Measurements from ENCODE around the gene CHN1.

Gene CHN1

DNA sequence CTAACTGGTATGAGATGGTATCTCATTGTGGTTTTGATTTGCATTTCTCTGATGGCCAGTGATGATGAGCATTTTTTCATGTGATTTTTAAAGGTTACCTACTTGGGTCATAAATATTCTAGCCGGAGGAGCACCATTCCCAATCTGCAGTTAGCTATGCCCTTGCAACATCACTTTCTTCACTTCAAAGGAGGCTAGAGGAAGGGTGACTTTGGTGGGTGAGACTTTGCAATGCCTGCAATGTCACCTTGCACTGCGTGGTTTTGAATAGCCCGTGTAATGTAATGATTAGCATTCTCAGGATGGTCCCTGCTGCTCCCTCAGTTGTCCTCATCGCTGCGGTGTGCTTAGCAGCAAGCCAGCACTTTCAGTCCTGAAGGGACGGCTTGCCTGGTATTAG lies 184.8 kb downstream of the CHN1 start:
- no peak for DNase-seq

DNA sequence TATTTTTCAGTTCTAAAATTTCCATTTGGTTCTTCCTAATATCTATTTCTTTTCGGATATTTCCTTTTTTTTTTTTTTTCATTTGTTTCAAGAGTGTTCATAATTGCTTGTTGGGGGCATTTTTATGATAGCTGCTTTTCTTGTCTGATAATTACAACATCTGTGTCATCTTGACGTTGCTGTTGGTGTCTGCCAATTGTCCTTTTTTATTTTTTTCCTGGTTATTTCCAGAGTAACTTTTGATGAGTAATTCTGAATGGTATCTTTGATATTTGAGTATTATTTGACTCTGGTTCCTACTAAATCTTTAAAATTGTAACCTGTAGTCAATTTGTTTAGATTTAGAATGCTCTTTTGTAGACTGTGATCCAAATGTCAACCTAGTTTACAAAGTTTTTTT lies 189.7 kb downstream of the CHN1 start:
- DNase-seq = no peak

DNA sequence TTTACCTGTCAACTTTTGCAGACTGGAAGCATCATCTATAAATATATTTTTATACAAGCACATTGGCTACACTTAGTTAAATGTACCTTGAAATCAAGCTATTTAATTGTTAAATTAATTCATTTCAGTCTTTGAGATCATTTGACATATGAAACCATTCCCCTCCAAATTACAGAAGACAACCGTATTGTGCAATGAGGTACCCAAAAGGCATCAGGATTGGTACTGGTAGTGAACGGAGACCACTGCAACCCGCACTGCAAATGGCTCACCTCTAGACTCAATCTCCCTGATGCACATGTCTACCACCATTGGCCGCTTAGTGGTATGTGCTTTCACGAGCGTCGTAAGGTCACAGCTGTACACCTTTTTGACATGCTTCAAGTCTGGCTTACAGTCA lies 193.1 kb downstream of the CHN1 start:
- DNase-seq = no peak

DNA sequence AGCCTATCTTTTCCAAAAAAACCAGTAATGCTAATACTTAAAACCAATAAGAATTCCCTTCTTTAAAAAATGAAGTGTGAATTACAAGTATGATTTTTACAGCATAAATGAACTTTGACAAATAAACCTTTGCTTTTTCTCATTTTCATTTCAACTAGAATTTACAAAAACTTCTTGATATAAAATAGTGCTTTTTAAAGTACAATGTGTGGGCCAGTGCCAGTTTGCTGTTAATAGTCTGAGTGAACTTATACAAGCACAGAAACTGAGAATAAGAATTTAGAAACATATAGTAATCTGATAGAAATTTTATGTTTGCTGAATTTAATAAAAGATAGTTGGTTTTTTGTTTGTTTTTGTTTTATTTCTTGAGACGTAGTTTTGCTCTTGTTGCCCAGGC lies 197.2 kb downstream of the CHN1 start:
- DNase-seq = no peak

DNA sequence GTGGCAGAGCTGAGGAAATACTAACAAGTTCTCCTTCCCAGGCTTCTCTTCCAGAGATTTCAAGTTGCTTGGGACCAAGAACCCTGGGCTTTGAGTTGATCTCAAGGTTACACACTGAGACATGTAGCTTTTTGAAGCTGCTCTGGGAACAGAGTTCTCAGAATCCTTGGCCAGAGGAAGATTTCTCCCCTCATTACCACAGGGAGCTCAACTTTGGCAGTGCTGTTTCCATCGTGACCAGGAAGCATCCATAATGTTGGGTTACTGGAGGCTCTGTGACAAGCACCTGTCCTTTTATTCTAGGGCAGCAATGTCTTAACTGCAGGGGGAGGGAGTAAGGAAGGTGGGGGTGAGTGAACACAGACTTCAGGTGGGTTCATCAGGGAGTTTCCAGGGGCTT lies 199.4 kb downstream of the CHN1 start:
- no peak for DNase-seq

DNA sequence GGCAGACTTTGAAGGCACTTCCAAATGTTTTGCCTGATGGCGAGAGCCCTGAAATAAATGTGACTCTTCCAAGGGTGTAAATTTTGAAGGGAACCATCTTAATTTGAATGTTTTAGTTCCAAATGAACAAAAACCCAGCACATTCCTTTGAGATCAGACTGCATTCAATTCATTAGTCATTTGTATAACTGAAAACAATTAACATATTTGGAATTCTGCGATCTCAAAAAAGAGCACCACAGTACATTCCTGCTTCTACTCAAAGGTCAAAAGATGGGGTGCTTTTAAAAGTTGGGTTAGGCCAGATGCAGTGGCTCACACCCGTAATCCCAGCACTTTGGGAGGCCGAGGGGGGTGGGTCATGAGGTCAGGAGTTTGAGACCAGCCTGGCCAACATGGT lies 202.7 kb downstream of the CHN1 start:
- no peak for DNase-seq

DNA sequence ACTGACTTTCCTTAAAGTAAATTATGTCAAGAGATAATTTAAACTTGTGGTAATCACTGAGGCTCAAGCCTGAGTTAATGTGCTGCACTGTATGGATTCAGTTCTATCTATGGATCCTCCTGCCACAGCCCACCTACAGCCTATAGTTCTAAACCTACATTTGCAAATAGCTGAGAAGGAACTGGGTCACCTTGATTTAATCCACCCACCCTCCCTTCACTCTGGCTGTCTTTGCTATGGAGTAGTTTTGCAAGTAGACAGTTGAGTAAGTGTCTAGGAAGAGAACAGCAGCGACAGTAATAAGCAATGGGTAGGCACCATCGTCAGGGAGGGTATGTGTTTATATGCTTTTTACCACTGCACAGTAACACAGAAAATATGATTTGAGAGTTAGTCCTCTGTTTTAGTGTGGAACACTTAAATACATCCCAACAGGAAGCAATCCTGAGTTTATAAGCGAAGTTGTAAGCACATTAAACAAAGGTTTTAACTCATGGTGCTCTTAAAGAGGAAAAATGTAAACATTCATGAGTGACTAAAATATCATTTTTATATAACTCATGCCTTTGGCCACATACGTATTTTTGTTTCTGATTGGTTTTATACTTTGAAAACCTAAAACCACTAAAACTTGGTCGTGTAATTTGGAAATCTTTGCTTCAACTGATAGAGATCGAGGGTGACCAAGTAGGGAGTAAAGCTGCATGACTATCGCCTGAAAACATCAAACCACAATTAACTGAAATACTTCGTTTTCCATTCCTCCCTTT lies 204.6 kb downstream of the CHN1 start:
- no peak for DNase-seq

DNA sequence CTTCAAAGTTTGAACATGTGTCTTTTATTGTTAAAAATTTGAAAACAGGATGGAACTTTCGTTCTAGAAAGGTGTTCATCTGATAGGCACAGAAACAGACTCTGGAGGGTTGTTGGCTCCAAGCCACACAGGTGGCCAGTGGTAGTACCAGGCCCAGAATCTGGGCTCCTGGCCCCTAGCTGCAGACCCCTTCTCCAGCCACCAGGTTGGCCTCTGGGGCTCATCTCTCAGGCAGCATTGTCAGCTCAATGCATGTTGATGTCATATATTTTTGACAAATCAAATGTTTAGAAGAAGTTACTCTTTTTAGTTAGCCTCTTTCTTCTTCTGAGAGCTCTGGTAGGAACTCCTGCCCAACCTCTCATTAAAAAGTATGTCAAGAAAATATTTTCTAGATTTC lies 206.4 kb downstream of the CHN1 start:
- no peak for DNase-seq

DNA sequence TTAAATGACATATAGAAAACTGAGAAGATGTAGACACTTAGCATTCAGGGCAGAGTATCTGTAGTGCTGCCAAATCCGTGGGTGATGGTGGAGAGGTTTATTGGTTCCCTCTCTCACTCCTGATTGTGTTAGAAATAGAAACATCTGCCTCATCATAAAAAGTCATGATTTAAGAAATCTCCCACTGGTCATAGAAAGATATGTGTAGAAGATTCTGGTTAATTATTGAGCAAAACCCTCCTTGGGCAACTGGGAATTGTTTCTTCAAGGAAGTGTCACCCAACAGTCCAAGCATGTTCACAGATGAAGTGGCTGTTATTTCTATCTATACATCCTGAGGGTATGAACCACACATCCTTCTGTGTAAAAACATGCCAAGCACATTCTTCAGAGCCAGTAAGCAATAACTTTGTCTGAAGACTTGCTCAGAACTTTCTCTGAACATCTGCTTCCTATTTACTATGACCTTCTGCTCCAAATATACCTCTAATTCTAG lies 207.4 kb downstream of the CHN1 start:
- DNase-seq = no peak

DNA sequence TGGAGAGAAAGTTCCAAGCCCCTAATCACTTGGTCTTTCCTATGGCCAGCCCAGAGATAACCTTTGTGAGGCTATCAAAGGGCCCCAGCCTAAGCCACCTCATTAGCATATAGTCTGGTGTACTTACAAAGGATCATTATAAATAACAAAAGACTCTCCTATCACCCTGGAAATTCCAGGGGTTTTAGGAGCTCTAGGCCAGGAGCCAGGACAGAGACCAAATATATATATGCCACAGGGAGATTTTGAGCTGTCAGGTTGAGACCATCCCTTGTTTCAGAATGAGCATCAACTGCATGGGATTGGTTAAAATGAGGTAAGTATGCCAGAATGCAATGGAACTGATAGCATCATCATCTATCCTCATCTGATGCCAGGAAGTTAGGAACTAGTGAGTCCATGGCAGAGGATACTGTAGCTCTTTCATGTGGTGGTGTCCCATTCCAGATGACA lies 208.8 kb downstream of the CHN1 start:
- no peak for DNase-seq

DNA sequence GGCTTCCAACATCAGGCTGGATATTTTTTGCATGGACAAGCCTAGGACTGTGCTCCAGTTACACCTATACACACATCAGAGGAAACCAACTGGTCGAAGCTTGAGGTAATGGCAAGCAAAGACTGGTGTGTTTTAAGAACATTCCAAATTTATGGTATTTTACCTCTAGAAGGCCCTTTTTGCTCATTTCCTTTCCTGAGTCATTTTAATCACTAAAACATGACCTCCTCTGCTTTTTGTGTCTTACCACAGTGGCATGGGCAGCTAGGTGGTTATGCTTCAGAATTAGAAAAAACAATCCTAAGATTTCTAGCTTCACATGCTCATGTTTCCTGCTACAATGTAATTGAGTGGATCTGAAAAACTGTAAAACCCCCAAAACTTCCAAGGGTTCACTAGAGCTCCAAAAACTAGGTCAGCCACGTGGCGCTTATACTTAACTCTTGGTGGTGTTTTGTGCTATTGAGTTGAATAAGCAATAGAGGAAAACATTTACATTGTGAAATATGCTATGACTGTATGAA lies 210.3 kb downstream of the CHN1 start:
- DNase-seq = no peak

DNA sequence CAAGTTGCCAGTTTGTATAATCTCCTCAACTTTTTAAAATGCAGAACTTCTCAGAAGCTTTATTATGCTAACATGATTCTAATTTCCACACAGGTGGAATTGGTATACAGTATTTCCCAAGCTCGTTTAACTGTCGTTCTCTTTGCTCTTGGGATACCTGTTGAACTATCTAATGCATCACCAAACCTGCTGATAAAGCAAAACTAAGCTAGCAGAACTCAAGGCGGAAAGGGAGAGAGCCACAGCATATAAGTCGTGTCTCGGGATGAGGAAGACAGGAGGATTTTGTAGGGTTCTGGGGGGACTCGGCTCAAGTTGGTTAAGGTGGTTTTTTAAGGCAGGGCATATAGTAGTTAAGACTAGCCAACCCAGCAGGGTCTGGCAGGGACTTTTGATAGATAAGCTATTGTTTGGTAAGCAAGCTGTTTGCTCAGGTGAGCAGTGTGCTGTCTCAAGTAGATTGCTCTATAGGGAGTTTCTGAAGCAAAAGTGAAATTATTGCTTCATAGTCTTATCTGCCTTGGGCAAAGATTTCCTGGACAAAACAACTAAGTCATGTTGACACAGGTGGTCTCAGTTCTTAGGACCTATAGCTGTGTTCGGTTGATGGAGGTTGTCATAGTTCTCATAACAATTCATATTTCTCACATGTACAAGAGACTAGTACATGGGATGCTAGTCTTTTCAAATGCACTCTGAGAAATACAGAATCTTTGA lies 212.7 kb downstream of the CHN1 start:
- no peak for DNase-seq

DNA sequence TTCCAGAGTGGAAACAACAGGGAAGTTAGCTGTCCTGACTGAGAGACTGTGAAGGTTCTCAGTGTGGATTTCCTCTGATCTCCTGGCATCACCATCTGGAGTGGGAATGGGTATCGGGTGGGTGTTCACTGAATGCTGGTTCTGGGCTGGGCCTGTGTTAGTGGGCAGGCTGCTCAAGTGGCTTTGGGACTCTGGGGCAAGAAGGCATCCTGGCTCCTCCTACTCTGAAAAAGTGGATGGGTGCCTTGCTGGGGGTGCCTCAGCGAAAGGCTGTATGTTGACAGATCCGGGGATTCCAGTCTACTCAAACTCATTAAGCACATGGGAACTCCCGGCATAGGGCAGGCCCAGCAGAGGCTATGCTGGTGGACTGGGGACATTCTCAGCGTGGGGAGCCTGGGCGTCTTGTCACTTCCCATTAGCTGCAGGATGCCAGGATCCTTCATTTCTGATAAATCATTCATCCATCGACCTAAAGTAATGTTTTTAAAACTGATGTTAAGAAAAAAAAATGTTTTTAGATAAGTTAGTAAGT lies 213.4 kb downstream of the CHN1 start:
- DNase-seq = no peak

DNA sequence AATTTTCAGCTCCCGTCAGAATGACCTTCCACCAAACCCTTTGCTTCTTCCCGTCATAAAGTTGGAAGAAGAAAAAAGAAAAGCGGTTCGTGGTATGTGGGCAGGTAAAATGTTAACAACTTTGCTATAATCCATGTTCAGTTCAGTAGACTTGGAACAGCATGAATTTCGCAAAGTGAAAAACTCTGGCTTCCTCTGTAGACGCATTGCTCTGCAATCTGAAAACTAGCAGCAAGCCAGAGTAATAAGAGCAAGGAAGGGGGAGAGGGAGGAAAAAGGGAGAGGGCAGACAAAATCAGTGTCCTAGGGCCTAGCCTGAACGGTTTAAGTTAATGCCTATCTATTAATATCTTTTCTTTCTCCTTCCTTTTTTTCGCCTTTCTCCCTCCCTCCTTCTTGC lies 214.2 kb downstream of the CHN1 start:
- no peak for DNase-seq

DNA sequence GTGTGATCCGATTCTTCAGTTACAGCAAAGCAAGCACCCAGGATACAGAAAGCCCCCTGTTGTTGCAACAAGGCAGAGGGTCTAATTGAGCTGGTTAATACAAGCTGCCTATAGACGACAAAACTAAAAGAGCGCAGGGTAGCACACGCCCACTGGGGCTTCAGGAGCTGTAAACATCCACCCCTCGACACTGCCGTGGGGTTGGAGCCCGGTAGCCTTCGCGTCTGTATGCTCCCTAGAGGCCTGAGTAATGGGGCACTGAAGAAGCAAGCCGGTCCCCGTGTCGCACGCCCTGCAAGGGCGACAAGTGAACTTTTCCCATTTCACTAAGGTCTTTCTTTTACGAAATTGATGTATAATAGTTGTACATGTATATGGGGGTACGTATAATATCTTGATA lies 216.2 kb downstream of the CHN1 start:
- no peak for DNase-seq

DNA sequence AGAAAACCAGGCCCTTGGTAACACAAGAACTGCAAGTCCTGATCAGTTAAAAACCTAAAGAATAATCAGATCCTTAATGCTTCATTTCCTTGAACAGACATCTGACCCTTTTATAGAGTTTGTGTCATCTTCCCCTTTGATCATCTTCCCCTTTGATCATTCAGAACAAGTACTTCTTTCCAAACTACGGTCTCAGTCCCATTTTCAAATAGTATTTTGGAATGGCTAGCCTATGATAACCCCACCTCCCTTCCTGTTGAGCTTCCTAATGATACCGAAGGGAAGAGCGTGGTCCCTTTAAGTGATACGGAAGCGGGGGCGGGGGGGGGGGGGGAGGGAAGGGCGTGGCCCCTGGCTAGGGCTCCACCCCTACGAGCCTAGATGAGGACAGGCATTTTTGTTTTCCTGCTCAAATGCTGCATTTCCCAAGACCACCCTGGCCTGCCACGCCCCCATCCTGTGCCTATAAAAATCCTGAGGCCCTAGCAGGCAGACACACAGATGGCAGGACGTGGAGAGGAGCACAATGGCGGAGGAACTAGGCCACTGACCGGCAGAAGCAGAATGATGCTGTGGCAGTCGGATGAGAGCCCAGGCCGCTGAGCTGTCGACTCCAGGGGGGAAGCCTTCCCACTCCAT lies 216.8 kb downstream of the CHN1 start:
- DNase-seq = no peak

DNA sequence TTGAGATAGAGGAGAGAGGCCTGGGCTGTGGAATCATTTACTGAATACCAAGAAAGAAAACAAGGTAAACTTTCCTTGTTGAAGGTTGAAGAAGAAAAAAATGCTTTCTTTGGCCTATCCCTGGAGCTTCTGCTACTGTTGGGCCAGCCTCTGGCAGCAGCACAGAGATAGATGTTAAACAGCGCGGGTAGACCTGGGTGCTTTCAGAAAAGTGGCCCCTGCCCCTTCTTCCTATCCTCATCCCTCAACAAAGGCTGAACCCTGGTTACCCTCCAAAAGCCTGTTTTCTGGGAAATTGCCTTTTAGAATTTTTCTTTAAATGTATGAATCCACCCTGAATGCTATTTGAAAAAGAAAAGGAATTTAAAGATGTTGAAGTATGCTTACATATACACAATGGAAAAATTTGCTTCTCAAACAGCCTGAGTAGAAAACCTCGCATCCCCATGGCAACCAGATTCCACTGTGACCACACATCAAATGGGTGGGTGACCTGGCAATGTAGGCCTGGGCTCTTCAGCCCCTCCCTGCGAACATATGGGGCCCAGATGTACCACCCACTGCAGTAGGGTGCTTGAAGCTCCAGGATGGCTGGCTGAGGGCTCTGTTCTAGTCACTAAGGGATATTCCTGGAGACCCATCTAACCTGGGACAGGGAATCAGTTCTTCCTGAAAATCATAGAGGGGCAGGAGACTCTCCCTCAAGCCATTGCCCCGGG lies 217.5 kb downstream of the CHN1 start:
- DNase-seq = no peak

DNA sequence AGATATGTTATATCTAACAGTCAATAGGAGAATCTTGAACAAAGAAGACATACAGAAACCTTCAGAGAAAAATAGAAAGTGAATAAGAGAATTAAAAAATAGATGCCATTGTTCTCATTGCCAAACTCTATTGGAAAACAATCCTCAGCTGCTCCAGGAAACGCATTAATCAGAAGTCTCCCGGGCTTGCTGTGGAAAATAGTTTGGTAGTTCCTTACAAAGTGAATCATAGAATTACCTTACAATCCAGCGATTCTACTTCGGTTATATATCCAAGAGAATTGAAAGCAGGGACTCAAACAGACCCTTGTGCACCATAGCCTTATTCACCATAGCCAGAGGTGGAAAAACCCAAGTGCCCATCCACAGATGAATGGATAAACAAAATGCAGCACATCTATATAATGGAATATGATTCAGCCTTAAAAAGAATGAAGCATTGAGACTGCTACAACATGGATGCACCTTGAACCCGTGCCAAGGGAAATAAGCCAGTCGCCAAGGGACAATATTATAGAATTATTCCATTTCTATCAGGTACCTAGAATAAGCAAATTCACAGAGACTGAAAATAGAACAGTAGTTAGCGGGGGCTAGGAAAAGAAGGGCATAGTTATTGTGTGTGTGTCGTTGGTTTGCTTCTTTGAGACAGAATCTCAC lies 219.0 kb downstream of the CHN1 start:
- no peak for DNase-seq

DNA sequence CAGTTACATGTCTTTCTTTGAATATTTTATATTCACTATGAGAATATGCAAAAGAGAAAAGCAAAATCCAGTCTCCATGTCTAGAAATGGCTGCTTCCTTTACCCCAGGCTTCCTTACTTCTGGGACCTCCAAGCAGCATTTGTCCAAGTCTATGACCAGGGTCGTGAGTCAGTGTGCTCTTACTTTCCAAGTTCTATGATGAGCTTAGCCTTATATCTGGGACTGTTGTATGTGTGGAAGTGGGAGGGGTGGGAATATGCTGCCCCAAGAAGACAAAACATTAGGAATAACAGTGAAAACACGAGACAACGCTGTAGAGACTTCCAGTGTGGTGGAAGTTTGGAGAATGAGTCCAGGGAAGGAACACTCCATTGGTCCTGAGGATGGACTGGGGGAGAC lies 219.7 kb downstream of the CHN1 start:
- no peak for DNase-seq

DNA sequence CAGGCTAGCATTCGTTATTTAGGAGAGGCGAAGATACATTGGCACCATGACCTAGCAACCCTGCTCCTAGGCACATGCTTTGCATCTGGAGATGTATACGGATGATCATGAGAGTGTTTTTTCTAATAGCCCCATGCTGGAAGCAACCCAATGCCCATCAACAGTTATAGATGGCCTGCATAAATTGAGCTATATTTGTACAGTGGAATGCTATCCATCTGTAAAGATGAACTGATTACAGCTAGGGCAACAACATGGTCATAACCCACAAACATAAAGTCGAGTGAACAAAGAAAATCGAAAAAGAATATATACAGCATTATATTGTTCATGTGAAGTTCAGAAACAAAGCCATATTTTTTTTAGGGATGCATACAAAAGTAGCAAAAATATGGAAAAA lies 220.3 kb downstream of the CHN1 start:
- no peak for DNase-seq

DNA sequence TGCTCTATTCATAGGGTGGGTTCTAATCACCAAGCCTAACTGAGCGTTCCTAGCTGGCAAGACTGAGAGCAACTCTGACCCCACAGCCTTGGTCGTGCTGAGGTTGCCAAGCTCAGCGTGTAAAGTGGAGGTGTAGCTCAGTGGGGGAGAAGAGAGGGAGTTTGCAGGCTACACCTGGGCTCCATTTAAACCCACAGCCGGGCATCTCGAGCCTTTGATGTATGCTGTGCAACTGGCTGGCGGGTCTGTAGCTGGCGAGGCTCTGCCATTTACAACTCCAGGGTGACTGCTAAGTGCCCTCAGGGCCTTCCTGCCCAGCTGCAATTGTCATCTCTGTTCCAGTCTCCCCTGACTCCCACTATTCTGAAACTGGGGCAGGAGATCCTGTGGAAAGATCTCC lies 220.9 kb downstream of the CHN1 start:
- DNase-seq = no peak

DNA sequence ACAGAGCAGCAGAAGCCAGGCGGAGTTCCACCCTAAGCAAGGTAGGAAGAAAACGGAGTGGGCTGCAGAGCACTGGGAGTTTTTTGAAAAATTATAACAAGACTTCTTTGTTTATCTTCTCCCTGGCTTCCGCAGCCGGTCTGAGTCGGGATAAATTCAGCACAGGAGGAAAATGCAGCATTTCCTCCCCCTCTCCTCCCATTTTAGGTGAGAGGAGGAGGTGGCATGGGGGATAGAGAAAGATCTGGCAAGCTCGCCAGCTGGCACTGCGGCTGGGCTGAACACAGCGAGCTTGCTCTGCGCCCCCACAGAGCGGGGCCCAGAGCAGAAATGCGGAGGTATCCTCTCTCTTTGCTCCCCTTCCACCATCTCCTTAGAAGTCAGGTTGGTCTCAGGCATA lies 223.2 kb downstream of the CHN1 start:
- DNase-seq = no peak
